HG03457 (cell line): Measurements from ENCODE around the gene KRTAP12-2.
"Not testable (repeated sequence)": the region's sequence is repeated elsewhere in the genome, so short reads cannot be mapped to it uniquely, and the experiment has no call there.

Experiments used
- ATAC-seq: cut with Tn5 transposase; IDR thresholded peaks from one replicate; pipeline ENCODE4 v1.9.1; 2021; ENCODE audit warnings: moderate number of reproducible peaks; ENCODE audit not compliant: unreplicated experiment

KRTAP12-2 gene

DNA sequence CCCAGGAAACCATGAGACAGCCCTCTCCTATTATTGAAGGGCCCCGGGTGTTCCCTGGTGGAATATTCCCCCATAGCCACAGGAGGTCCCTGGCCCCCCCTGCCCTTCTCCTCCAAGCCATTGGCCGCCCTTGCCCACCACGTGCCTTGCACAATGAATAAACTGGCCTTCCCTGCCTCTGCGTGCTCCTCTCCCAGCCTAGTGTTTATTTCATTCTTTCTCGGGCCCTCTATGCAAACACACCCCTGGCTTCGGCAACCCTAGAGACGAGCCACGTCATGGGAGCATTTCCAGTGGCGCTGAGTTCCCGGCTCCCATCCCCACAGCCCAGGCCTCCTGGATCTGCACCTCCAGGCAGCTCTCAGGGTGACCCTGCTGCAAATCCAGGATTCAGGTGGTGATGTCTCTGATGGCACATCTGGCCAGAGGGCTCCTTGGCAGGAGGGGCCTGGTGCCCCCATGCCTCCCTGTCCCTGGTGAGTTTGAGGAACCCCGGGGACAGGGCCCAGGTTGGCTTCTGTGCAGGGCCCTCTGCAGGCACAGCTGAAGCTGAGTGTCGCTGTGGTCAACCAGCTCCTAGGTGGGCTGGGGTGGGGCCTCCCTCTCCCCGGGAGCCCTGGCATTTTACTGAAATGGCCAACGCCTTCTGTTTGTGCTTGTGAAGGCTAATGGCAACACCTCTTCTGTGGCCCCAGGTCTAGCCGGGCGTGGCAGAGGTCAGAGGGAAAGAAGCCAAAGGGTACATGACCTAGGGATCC lies 36.4 kb upstream of the KRTAP12-2 start:
- ATAC-seq = no peak

DNA sequence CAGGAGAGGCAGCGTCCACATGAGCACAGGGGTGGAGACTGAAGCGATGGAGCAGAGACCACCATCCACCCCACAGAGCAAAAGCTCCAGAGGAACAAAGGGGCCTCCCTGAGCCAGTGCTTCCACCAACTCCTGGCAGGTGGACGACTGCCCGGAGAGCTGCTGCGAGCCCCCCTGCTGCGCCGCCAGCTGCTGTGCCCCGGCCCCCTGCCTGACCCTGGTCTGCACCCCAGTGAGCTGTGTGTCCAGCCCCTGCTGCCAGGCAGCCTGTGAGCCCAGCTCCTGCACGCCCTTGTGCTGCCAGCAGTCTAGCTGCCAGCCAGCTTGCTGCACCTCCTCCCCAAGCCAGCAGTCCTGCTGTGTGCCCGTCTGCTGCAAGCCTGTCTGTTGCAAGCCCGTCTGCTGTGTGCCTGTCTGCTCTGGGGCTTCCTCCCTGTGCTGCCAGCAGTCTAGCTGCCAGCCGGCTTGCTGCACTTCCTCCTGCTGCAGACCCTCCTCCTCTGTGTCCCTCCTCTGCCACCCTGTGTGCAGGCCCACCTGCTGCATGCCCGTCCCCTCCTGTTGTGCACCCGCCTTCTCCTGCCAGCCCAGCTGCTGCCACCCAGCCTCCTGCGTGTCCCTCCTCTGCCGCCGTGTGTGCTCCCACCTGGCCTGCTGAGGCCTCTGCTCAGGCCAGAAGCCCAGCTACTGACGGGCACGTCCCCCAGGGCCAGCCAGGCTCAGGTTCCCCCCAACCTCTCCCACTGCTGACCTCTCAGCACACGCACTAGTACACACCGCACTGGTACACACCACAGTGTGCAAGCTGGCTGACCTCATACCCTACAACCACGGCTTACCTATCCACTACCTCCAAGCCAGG lies 35.6 kb upstream of the KRTAP12-2 start:
- no peak for ATAC-seq

DNA sequence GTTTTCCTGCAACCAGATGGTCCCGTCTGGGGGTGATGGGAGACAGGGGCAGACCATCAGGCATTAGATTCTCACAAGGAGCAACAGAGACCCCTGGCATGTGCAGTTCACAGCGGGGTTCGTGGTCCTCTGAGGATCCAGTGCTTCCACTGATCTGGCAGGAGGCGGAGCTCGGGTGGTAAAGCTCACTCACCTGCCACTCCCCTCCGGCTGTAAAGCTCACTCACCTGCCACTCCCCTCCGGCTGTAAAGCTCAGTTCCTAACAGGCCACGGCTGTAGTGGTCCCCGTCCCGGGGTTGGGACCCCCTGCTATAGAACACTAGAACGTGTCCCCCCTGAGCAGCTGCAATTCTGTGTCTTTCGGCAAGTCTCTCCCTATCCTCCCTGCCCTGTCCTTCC lies 34.8 kb upstream of the KRTAP12-2 start:
- no peak for ATAC-seq

DNA sequence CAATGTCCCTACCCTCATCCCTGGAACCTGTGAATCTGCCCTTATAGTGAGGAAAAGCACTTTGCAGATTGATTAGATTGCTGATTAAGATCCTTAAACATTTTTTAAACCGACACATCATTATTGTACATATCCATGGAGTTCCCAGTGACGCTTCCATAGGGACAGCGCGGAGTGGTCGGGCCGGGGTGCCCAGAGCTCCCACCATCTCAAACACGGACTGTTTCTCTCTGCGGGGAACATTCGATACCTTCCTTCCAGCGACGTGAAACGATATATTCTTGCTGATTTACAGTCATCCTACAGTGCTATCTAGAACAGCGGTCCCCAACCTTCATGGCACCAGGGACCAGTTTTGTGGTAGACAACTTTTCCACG lies 34.3 kb upstream of the KRTAP12-2 start:
- no peak for ATAC-seq

DNA sequence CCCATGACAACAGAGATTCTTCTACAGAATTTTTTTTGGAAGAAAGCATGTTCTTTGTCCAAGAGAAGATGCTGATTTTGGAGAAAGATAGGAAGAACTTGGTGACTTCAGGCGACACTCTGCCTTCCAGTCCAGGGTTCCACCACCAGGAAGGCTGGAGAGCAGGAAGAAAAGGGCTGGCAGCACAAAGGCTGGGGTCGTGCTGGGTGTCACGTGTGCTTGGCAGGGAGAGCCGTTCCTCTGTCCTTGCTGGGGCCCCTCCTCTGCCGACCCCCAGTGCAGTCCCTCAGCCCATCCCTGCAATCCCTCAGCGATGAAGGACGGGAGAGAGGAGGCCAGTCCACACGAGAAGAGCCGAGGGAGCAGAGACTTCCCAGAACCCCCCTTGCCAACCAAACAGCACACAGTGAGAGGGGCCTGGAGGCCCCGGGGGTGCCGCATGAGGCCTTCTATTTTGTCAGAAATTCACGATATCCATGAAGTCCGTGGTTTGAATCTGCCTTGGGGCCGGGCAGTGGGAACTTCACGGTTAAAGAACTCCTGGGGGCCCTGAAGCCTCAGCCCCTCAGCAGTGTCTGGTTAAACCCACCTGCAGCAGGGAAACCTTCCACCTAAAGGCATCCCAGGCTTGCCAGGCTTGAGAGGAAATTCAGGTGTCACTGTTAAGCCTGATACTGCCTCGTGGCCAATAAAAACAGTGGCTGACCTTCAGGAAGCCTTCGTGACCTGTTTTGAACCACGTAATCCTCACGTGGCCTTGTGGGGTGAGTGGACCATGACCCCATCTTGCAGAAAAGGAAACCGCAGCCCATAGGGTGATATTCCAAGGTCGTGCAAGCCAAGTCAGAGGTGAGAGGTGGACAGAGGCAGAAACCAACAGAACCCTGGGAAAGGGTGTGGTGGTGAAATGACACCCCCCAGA lies 33.6 kb upstream of the KRTAP12-2 start:
- ATAC-seq = no peak

DNA sequence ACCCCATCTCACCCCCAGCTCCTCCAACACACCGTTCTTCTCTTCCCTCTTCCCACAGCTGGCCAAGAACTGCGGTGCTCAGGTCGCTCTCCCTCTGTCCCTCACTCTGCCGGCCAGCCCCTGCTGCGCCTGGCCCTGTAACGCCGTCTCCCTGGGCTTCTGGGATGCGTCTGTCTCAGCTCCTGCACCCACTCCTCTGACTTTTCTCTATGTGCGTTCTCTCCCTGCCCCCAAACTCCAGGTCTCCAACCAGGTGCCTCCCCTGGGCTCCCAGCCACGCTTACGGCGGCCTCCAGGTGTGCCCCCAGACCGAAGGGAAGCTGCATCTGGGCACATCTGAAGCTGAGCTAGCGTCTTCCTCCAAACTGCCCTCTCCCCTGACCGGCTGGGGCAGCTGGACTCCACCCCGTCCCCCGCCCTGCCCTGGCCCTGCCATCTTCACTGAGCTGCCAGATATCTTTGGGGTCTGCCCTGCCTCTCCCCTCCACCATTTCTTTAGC lies 32.8 kb upstream of the KRTAP12-2 start:
- ATAC-seq = no peak

DNA sequence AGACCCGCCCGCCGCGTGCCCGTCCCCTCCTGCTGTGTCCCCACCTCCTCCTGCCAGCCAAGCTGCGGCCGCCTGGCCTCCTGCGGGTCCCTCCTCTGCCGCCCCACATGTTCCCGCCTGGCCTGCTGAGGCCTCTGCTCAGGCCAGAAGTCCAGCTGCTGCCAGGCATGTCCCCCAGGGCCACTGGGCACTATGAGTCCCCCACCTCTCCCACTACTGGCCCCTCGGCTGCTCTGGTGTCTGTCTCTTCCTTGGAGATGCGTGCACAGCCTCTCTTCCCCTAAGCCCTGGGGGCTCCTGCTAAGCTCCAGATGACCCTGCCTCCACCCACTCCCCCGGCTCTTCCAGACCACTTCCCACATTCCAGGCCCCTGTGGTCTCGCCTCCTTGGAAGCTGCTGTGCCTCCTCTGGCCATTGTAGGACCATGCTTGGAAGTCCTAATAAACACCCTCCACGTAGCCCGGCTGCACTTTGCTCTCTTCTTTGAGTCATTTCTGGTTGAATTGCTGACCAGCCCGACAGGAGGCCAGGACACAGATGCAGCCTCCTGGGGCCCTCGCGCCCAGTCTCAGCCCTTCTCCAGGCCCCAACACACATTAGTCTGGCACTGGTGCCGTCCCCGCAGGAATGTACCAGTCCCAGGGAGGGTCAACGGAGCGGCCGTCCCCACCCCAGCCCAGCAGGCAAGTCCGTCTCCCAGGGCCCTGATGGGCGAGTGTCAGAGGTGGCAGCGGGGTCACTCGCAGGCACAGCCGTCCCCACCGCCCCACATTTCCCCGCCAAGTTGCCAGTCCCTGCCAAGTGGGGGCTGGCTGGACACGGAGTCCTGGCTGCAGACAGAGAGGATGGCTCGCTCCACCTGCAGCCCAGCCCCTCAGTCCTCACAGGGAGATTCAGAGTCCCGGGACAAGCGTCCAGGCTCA lies 31.3 kb upstream of the KRTAP12-2 start:
- no peak for ATAC-seq

DNA sequence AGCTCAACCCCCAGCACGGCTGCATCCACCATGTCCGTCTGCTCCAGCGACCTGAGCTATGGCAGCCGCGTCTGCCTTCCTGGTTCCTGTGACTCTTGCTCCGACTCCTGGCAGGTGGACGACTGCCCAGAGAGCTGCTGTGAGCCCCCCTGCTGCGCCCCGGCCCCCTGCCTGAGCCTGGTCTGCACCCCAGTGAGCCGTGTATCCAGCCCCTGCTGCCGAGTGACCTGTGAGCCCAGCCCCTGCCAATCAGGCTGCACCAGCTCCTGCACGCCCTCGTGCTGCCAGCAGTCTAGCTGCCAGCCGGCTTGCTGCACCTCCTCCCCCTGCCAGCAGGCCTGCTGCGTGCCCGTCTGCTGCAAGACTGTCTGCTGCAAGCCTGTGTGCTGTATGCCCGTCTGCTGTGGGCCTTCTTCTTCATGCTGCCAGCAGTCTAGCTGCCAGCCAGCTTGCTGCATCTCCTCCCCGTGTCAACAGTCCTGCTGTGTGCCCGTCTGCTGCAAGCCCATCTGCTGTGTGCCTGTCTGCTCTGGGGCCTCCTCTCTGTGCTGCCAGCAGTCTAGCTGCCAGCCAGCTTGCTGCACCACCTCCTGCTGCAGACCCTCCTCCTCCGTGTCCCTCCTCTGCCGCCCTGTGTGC lies 30.6 kb upstream of the KRTAP12-2 start, which contains the start of gene KRTAP10-12:
KRTAP10-12 (plus strand) TSS at position 1 of the 639 bp plus-strand sequence; CDS start at position 31, 30 bp downstream.
- ATAC-seq = not testable (repeated sequence)

DNA sequence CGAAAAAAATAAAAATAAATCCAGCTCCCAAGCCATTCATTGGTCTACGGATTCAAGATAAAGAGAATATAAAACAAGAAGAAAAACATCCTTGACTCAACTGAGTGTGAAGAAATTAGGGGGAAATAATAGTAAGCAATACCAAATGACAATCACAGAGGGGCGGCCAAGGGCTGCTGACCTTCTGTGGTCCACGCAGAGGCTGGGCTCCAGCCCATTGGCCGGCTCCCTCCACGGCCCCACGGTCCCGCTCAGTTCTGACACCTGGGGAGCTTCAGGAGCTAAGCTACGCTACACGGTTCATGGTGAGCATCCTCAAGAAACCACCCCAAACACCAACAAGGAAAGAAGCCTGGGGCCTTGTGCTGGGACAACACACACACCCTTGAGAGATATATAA lies 29.8 kb upstream of the KRTAP12-2 start:
- no peak for ATAC-seq

DNA sequence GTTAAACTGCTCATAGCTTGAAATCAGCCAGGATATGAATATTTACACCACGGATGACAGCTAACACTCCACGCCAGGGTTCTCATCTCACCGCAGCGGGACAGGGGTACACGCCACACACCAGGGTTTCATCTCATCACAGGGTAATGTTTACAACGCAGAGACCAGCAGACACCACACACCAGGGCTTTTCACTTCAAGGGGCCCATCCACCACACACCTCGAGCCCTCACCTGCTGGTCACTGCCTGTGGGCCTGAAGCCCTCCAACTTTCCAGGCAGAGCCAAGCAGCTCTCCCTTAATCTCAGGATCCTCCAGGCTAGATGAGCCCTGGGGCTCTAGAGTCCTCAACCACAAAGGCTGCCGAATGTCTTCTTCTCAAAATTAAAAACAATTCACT lies 28.9 kb upstream of the KRTAP12-2 start:
- ATAC-seq = no peak

DNA sequence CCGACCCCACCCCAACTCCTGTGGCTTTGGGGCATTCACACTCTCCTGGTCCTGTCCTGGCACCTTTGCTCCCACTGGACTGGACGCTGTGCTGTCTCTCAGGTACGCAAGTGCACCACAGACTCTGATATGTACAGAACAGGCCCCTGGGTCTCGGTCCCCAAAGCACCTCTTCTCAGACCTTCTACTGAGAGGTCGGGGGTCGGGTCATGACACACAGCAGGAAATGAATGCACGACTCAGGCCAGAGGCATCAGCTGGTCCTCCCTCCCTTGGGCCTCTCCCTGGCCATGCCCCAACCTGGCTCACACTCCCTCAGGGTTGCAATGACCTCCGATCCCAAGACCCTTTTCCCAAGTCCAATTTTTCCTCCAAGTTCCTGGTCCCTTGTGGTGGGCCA lies 28.5 kb upstream of the KRTAP12-2 start:
- no peak for ATAC-seq

DNA sequence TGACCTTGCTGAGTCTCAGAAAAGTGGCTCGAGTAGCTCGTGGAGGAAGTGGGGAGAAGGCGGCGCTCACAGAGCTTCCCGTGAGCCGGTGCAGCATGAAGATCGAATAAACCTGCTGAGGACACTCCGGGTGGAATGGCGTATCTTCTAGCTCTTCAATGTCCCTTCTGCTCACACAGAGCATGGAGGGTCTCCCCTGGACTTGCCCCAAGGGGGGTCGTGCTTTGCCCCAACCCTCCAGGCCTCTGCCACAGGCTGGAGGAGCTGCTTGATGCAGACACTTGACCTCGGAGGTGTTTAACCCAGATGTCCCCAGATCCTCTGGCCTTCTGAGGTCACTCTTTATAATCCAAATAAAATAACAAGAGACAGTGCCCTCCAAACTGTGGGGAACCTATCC lies 28.0 kb upstream of the KRTAP12-2 start:
- ATAC-seq = no peak

DNA sequence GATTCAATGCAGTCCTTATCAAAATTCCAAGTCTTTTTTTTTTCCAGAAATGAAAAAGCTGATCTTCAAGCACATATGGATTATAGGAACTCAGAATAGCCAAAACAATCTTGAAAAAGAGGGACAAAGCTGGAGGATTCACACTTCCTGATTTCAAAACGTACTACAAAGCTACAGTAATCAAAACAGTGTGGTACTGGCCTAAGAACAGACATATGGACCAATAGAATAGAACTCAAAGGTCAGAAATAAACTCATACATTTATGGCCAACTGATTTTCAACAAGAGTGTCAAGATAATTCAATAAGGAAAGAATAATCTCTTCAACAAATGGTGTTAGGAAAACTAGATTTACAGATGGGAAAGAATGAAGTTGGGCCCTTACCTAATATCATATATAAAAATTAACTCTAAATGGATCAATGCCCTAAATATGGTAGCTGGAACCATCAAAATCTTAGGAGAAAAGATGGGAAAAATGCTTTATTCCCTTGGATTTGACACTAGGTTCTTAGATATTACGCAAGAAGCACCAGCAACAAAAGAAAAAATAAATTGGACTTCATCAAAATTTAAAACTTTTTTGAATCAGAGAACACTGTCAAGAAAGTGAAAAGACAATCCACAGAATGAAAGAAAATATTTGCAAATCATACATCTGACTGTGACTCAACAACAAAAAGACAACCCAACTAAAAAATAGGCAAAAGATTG lies 26.2 kb upstream of the KRTAP12-2 start:
- no peak for ATAC-seq

DNA sequence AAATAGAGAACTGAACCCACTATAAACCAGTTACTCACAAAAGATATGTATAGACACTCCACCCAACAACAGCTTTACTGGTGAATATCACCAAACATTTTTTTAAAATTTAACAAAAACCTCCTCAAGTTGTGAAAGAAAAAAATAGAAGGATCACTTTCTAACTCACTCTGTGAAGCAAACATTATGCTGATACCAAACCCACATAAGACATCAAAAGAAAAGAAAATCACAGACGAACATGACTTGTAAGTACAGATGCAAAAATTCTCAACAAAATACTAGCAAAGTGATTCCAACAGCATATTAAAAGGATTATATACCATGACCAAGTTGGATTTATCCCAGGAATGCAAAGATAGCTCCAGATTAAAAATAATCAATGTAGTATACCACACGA lies 25.0 kb upstream of the KRTAP12-2 start:
- ATAC-seq = no peak

DNA sequence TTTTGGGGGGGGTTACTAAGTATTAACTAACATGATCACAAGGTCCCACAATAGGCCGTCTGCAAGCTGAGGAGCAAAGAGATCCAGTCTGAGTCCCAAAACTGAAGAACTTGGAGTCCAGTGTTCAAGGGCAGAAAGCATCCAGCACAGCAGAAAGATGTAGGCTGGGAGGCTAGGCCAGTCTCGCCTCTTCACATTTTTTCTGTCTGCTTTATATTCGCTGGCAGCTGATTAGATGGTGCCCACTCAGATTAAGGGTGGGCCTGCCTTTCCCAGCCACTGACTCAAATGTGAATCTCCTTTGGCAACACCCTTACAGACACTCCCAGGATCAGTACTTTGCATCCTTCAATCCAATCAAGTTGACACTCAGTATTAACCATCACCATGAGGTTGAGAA lies 23.0 kb upstream of the KRTAP12-2 start:
- not testable (repeated sequence) for ATAC-seq

DNA sequence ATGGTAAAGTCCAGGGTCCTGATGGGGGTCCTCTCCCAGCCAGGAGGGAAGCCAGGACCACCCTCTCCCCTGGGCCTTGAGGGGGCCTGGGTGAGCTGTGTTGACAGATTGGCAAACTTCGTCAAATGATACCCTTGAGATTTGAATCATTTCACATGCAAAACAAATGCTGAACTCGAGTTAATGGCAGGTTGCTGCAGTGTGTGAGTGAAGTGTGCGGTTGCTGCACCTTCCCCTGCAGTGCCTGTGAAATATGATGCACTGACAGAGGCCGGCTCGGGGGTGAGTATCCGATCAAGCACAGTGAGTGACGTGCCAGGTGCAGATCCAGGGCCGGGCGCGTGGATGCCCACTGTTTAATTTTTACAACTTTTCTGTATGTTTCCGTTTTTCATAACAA lies 20.9 kb upstream of the KRTAP12-2 start:
- ATAC-seq = no peak

DNA sequence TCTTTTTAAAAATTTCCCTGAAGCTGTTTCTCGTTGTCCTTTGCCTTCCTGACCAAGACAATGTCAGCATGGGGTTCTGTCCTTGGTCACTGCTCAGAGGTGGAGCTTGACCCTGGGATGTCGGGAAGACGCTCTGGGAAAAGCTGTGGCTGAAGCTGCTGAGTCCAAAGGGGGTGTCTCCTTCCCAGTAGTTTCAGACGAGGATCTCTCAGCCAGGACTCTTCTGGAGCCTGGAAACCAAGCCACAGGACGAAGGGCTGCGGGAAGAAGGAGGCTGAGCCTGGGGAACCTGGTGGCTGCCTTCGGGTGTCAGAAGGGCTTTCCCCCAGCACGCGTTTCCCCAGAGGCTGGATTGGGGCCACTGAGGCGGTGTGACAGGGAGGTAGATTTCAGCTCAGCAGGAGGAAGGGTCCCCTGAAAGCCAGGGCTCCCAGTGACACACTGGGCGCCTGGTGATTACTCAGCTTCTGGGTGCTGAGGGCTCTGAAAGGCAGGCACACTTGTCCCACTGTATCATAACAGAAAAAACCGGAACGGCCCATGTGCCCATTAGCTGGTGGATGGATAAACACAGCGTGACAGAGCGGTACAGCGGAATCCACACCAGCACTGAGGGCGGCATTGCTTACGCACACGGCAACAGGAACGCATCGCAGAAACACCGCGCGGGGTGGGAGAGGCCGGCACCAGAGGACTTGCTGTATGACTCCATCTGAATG lies 20.3 kb upstream of the KRTAP12-2 start:
- ATAC-seq = no peak
